Adipose tissue (tissue), 3 donors: ENCODE measurements around the gene P3H2. TPM values are rescaled to one million over a fixed set of nuclear protein-coding genes. Genes with fewer than 3 reads are reported as not detected.

ENCODE experiments used
- H3K27ac ChIP-seq: one replicate; pipeline ENCODE4 v1.5.1; 2013; ENCODE audit warnings: low read depth, low read length
- WGBS, 3 donors: extraction: QIAGEN DNeasy Blood & Tissue Kit; methylation state at CpG; one replicate each; pipeline ENCODE4 v1.1.7; 2013; 5-methylcytosine and 5-hydroxymethylcytosine counted together
- polyA plus RNA-seq, 3 donors: library from polyadenylated mRNA; stranded (reverse); fragments of 200-250 nt; gene quantifications; one replicate each; pipeline ENCODE4 v1.2.3, GENCODE V29; 2013
- donor health status: healthy with polysubstance abuse.
- donor health status: Bipolar disorder and iron deficiency.
- donor health status: healthy.

Gene P3H2
- polyA plus RNA-seq, 3 donors, result 1.2 to 3.6 (median 3.5) TPM

DNA sequence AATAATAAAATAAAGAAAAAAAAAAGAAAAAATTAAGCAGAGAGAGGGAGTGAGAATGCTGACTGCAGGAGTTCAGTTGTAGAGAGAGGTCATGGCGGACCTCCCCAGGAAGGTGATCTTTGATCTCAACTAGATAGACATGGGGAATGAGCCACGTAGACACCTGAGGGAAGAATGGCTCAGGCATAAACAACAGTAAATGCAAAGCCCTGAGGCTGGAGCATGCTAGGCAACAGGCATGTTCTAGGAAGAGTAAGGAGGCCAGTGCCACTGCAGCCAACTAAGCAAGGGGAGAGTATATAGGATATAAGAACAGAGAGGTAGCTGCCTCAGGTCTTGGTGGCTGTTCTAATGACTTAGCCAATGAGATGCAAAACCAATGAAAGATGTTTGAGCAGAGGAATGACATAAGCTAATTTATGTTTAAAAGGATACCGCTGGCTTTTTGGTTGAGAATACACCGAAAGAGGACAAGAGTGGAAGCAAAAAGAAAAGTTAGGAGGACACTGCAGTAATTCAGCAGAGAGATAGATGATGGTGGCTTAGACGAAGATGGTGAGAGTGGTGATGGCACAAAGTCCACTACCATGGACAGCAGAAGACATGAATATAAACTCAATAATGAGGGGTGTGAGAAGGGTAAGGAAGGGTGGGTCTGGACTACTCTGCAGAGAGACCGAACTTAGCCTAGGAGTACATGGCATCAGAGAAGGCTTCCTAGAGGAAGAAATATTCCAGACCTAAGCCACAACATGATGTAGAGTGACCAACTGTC, 174.6 kb downstream of the P3H2 start:
- WGBS, 3 donors, result 91 to 98% (median 92%) methylated on average over 6 of the region's 6 CpGs
- no peak overlapping the region for H3K27ac ChIP-seq

DNA sequence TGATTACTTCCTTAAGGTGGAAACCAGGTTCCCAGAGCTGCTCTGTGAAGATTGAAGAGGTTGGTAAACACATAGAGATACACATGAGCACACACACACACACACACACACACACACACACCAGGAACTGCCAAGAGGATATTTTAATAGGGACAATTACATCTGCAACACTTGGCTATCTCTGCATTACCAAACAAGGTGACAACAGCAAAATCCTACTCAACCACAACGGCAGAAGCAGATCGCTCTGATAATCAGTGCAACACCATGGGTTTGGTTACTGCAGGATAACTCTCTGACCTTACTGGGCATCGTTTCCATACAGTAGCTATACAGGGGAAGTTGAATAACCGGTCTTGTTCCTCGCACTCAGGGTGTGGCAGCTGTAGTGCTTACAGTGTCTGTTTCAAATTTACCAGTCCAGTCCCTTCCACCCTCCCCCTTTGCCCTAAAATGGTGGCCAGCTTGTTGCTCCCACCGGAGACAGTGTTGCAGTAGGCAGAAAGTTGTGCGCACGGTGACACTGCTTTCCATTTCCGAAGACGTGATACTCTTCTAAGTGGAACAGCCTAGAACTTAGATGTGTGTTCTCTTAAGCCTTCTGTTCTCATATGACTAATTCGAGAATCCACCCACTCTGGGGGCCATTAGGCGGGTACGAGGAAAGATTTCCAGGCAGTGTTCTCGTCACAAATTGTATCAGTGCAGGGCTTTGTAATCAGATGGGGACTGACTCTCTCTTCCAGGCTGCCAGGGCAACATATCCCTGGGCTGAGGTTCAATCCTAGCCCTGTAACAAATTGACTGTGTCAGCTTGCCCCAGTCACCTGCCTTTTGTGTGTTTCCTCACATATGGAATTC, 176.2 kb downstream of the P3H2 start:
- H3K27ac ChIP-seq, result no peak overlapping the region
- WGBS, 3 donors, result 80 to 85% (median 85%) methylated on average over 14 of the region's 14 CpGs

DNA sequence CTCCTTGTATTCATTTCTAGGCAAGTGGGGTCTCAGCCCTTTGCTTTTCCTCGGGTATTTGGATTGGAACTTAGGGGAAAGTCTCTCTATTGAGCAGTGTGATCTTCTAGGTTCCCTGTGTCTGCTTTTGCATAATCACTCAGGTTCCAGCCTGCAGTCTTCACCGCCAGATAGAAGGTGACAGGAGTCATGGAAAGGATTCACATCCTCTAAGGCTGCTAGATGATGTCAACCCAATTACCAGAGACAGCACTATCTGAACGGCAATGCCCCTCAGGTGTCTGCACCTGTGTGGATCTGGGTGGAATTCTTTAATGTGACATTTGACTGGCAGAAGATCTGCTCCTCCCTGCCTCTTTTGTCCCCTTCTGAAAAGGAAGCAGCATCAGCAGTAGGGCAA, 177.7 kb downstream of the P3H2 start:
- H3K27ac ChIP-seq, result no peak overlapping the region
- WGBS, 3 donors, result 86 to 95% (median 92%) methylated on average over 3 of the region's 3 CpGs

DNA sequence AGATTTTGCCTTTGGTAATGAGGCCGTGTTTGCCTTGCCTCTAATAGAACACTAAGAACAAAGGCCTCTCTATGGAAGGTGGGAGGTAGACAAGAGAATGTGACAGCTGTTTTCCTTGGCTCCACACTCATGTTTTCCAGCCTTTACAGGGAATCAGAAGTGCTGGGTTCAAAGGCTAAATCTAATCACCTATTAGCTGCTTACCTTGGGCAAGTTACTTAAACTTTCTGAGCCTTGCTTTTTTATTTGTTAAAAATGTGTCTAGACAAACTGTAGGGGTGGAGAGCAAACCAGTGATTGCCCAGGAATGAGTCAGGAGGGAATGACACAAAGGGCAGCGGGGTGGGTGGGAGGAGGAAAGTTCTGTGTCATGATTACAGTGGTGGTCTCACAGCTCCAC, 179.0 kb downstream of the P3H2 start:
- WGBS, 3 donors, result 41 to 84% (median 73%) methylated on average over 2 of the region's 2 CpGs
- H3K27ac ChIP-seq, result no peak overlapping the region

DNA sequence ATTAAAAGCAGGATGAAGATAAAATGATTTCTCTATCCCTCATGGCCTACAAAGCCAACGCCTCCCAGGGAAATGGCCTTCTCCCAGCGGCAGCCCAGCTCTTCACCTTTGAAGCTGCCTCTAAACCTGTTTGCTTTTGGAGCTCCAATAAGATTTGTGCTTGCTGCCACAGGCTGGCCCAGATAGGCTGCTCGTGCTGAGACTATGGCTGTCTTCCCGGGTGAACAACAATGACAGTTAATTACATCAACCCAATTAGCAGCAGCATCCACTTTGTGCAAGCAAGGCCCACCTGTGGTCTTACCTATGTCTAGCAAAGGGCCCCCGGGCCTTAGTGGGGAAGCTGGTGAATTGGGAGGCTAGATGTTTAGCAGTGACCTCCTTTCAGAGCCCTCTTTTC, 179.6 kb downstream of the P3H2 start:
- 55 to 90% (median 84%) methylated on average over 5 of the region's 5 CpGs for WGBS, 3 donors
- no peak overlapping the region for H3K27ac ChIP-seq

DNA sequence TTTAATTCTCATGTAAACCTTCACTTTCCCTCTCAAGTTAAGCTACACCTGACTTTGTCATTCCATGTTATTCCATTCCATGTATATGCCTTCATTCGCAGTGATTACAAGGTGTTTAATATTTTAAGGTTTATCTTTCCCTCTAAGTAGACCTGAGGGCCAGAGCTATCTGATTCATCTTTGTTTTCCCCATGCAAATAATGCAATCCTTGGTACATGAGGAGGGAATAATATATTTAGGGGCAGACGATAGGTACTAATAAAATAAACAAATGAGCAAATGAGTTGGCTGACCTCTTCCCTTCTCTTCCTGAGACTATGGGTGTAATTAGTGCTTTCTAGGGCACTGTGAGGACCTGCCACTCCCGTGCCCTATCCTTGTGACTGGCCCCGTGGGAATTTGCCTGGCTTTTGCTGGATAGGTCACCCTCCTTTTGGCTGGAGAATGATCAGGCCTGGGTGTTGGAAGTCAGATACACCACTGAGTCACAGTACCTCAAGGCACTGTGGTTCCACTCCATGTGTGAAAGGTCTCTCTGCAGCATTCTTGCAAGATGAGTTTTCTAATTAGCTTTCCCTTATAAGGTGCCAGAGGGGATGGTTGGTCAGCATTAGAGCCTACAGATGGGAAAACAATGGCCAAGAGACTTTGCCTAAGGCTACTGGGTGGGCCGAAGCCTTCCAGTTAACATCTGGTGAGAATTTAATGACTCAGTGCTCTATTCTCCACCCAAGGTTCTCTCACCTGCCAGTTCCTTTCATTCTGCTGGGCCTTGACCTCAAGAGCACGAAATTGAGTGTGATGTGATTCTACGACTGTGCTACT, 183.2 kb downstream of the P3H2 start:
- H3K27ac ChIP-seq, result no peak overlapping the region
- WGBS, 3 donors, result 66 to 78% (median 70%) methylated on average over 7 of the region's 7 CpGs

DNA sequence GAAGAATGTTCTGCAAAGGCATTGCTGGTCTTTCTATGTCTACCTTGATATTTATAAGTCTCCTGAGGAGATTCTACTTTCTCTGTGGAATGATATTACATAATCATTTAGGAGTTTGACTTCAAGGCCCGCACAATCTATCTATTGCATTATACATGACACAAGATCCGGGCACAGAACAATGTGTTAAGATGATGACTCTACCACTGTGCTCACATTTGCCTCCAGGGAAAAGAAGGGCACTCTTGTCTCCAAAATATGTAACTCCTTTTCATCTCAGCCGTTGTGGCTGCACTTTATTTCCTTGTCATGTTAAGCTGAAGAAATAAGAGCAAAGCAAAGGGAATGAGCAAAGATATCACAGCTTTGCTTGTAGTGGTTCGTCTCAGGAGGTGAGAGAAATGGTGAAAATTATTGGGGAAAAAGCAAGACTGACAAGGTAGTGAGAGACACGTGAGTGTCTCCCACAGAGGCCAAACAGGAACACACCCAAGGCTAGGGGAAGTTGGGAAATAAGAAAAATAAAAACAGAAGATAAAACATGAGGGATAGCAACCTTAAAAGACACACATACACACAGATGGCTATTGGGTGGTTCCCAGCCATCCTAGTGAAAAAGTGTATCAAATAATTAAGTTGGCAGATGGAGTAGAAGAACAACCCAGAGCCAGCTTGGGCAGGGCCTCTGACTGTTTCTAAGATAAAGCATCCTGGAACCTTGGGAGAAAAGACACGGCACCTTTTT, 184.3 kb downstream of the P3H2 start:
- H3K27ac ChIP-seq, result no peak overlapping the region
- WGBS, 3 donors, result 68 to 80% (median 68%) methylated on average over 6 of the region's 6 CpGs

DNA sequence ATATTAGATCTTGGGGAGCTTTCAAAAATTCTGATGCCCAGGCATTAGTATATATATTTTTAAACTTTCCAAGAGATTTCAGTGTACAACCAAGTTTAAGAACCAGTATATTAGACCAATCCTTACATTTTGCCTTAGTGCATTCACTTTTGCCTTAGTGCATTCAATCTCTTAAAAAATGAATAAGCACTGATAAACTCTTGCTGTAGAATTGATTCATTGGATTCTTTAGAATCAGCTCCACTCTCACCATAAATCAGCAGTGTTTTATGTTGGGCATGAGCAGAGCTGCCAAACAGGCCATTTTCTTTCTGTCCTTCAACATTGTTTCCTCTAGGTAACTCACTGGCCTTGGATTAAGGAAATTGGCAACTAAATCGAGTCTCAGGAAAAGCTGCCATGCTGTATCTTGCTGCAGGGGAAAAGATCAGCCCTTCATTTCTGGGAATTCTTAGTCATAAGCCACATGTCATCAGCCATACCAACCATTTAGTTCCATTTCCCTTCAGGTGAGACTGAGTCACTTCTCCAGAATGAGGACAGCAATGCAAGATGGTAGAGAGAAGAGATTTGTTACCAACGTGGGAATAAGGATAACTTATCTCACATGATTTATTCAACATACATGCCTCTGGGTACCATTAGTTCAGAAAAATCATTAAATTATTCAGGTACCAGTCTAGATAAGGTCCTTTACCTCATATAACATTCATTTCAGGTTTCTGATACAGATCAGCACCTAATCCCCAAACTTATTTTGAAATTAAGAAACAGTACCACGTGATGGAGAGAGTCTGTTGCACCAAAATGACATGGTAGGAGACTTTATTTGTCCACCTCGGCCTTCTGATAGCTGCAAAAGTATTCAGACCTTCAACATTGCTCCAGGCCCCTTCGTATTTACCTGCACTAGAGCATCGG, 192.5 kb downstream of the P3H2 start:
- no peak overlapping the region for H3K27ac ChIP-seq
- 69 to 76% (median 75%) methylated on average over 6 of the region's 6 CpGs for WGBS, 3 donors

DNA sequence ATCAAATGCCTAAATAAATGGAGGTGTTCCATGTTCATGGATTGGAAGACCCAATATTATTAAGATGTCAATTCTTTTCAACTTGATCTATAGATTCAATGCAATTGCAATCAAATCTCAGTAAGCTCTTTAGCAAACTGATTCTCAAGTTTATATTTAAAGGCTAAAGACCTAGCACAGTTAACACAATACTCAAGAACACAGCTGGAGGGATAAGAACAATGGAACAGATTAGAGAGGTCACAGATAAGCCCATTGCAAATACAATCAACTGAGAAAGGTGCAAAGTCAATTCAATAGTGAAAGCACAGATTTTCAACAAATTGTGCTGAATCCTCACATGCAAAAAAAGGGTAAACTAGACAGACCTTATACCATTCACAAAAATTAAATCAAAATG, 198.9 kb downstream of the P3H2 start:
- no peak overlapping the region for H3K27ac ChIP-seq

DNA sequence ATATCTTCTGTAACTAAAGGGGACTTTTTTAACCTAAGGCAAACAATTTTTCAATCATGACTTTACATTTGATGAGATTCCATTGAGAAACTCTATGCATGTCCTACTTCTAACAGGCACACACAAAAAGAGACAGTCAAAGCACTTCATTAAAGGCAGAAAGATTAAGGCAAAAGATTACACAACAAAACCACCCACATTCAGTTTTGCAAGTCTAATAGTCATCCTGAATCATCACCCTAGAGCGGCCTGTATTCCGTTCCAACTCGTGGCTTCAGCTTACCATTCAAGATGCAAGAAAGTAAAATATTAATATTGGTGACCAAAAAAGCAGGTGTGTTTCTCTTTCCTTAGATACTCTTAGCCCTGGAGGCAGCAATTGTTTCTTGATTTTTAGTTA, 205.9 kb downstream of the P3H2 start:
- no peak overlapping the region for H3K27ac ChIP-seq
- WGBS, 3 donors, result 50 to 86% (median 63%) methylated on average over 3 of the region's 3 CpGs

DNA sequence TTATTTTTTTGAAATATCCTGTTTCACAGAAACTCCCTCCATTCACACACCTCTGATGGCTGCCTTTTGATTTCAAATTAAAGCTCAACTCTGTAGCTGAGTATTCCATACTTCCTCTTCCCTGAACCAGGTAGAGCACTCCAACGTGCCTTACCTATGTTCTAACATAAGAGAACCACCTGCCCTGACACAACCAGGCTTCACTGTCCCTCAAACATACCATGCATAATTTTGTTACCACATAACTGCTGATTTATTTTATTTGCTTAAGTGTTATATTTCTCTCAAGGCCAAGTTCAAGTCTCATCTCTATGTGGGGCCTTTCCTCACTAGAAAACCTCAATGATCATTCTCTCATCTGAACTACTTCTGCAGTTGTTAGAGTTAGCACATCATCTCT, 209.7 kb downstream of the P3H2 start:
- H3K27ac ChIP-seq, result no peak overlapping the region
- WGBS, 3 donors, result 50 to 63% (median 59%) methylated on average over 1 of the region's 1 CpG

DNA sequence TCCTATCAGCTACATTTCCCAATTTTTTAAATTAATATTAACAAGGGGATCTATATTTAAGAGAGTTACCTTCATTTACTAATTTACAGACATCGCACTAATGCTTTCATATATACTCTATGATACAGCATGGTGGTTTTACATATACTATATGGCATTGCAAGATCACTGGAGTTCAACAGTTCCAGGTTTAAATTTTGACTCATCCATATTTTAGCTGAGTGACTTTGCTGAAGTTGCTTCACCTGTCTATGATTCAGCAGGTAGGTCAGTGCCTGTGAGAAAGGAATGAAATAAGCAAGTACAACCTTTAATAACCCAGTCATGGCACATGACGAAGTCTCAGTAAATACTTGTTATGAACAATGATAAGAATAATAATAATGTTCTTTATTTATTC, 211.1 kb downstream of the P3H2 start:
- no peak overlapping the region for H3K27ac ChIP-seq
- 81 to 88% (median 82%) methylated on average over 2 of the region's 2 CpGs for WGBS, 3 donors

DNA sequence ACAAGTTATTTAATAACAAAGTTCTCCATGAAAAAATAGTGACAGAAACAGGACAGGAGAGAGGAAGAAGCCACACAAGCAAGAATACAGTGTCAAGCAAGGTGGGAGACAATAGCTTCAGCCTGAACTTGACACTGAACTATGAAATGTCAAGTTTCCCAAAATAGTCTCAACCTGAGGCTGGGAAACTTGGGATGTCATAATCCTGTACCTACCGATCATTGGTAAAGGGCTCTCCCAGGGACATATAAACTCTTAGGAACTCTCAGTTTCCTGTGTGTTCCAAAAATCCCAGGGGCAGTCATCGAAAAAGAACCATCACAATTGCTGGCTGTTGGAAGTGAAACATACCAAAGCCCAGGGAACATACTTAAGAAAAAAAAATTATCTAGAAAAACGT, 211.6 kb downstream of the P3H2 start:
- H3K27ac ChIP-seq, result no peak overlapping the region
- 80% methylated on average over 3 of the region's 3 CpGs for WGBS, 3 donors

DNA sequence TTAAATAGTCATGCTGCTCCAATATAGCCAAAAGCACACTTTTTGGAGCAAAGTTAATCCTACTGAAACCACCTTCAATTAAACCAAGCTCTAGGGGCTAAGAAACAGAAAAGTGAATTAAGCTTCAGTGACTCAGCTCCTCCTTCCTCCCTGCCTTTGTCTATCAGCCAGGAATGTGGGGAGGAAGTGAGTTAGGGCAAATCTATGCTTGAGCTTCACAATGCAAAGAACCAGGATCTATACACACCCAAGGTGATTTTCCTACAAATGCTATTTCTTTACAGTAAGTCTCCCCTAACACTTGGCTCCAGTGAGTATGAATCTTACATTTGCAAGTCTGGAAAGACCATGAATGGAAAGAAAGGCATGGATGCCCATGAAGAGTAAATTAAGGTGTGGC, 212.1 kb downstream of the P3H2 start:
- no peak overlapping the region for H3K27ac ChIP-seq

DNA sequence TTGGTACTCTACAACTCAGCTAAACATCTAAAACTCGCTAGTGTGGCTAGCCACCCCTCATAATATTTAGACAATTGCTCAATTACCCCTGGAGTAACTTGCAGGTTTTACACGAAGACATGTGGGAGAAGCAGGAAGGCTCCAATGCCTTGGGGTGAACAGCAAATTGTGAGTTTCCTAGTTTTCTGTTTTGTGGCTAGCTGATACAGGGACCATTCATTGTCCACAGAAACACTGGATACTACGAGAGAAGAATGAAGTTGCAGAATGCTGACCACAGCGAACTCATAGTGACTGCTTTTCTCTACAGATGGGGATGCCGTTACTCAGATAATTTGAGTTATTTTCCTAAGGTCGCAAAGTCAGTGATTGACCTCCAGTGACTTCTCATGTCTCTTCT, 212.9 kb downstream of the P3H2 start:
- H3K27ac ChIP-seq, result no peak overlapping the region
- 82 to 88% (median 83%) methylated on average over 6 of the region's 6 CpGs for WGBS, 3 donors
